ENCODE data around the gene GJD2. TPM values are rescaled to one million over a fixed set of nuclear protein-coding genes. Genes with fewer than 3 reads are reported as not detected.

The GJD2 gene
- polyA plus RNA-seq (ENCODE audit: insufficient read depth in 1 of 5, insufficient read length in 5 of 5, low replicate concordance in 1 of 5): under 1 TPM in 1 of 5 donors, not detected in 4; 0.19 TPM
- long read RNA-seq, donor 1: 0 reads
- long read RNA-seq, donor 2: 0 reads
- long read RNA-seq, donor 3: 0 reads
- long read RNA-seq, donor 4: 0 reads
- long read RNA-seq, donor 5: 0 reads
- long read RNA-seq, donor 6: 0 reads
- long read RNA-seq, donor 7: 0 reads
- long read RNA-seq, donor 8: 0 reads

DNA sequence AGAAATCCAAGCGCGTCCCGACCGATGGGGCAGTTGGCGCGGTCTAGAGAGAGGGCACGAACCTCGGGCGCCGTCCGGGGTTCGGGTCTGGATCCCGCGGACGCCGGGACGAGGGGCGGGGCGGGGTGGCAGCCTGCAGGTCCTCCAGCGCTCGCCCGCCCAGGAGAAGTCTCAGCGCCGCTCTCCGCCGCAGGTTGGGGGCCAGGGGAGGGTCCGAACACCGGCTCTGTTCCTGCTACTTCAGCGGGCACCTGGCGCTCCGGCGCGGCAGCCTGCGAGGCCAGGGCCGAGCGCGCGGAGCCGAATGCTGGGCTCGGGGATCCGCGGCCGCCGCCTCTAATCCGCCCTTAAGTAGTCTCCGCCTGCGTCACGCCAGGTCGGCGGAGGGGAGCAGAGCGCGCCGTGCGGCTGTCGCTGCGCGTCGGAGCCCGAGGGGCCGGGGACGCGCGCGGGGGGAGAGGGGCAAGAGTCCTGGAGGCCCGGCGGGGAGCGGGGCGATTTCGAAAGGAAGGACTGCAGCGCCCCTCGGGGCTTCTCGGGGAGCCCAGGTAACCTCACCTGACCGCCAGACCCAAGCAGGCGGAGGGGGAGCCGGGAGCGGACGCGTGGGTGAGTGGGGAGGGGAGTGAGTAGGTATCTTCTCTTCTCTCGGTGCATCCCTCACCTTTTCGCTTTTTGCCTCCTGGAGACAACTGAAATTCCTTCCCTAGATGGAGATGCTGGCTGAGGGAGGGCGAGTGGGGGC lies at the start of gene GJD2:
Gene GJD2, minus strand, starts transcription at position 325 of the 745 bp plus-strand sequence. CDS start 510 bp downstream, outside the sequence.
- no peak for DNase-seq

DNA sequence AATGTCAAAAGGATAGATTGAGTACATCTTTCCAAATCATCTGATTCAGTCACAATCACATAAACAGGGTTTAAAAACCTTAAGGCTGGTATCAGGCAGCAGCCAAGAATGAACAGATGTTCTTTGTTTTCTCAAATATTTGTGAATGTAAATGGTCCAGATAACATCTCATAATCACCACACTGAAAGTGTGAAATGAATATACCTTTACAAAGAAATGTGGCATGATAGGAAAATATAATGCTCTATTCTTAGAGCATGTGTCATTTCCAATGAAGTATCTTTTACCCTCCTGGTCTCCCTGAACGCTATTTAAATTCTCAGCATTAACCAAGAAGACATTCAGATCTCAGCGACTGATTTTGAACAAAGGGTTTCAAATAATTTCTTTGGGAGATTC lies 49.3 kb upstream of the GJD2 start:
- DNase-seq: no peak

DNA sequence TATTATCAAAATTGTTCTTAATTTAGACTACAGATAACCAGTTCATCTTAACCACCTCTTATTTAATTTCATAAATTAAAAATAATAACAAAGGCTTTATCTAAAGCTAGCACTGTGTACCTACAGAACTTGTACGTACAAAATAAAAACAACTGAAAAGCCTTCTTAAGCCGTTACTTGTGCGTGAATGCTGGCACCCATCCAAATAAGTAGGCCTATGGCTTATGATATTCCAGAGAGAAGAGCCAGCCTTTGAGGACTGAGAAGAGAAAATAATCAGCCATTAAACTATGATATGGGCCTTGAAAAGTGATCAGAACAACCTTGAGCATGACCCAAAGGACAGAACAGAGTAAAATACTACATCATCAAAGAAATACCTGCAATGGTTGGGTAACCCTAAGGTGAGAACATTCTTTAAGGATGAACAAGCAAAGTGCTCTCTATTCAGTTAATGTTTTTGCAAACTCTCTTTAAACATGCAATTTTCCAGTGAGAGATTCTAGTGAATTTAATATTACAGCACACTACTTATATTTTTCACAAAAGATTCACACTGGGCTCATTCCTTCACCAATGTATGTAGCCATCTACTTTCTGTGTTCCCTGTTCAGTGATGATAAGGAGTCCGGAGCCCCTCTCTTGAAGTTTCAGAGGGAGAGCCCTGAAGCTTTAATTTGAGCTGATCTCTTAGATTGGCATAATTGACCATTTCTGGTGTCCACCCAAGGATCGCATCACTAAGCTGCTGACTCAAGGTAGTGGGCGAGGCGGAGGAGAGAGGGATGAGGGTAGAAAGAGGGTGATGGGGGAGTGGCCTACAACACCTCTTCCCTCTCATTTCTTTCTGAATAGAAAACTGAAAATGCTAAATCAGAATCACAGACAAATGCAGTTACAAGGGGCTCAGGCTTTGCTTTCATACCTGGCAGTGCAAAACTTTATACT lies 48.3 kb upstream of the GJD2 start:
- no peak for DNase-seq

DNA sequence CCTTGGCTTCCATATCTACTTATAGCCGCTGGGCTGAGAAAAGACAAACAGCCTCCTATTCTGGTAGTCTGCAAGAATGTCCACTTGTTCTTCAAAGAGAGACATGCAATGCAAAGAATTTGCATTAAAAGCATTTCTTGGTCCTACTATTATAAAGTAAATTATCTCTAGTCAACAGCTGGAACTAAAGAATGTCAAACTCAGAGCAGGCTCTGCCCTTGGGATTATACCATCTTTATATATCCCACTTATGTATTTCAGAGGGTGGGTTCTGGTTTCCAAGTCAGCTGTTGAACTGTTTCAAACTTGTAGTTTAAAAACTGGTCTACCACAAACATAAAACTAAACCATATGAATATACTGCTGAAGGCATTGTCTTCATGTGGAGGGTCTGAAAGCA lies 47.6 kb upstream of the GJD2 start:
- no peak for DNase-seq

DNA sequence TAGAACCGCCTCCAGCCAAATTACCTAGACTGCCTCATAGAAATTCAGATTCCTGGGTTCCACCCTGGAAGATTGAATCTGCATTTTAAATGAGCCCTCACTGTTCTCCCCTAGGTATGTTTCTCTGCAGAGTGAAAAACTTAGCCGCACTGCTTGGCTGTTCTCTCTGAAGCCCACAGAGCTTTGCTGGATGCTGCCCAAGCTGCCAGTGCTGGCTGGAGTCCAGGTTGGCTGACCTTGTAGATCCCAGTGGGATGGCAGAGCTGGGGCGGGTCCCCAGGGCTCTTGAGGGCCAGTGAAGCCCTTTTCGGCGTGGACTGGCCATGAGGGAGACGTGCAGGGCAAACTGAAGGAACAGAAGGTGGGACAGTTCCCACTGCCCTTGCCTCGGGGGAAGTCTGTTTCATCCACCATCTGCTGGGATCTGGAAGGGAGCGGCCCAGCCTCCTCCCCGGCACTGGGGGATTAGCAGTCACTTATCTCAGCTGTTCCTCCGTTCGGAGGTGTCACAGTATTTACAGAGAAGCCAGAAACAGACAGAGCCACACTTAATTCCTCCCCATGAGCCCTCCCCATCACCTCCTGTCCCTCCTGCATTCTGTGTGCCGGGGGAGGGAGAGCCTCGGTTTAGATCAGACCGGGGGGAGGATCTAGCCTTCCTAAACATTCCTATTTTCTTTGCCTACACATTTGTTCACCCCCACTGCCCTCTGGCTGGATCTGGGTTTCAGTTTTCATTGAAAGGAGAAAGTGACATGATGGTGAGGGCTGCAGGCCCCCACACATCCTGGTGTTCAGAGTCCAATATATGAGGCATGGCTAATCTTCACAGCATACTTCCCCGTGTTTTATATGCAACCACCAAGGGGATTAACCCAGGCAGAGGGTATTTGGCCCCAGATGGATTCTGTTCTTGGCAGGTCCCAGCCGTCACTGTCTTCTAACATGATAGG lies 44.6 kb upstream of the GJD2 start:
- peak; percentile 26 to 30 for DNase-seq

DNA sequence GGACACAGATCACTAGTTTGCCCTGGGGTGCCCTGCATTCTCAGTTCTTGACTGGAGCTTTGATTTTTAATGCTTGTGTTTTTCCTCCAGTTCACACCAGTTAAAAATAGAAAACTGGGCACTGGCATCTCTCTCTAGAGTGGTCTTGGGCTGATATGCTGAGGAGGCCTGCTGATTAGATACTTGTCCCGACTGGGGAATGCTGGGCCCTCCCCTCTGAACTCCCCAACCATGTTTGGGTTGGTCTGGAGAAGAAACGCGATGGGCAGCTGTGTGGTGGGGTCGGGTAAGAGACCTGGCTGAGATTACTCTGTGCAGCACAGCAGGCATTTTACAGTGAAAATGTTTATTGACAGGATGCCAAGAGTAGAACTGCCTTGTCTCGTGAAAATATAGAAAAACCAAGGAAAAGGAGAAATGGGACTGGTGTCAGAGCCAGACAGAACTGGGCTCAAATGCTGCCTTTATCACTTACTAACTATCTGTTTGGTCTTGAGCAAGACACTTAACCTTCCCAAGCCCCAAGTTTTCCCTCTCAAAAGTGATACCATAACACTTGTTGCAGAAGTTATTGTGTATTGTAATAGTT lies 42.1 kb upstream of the GJD2 start:
- no peak for DNase-seq

DNA sequence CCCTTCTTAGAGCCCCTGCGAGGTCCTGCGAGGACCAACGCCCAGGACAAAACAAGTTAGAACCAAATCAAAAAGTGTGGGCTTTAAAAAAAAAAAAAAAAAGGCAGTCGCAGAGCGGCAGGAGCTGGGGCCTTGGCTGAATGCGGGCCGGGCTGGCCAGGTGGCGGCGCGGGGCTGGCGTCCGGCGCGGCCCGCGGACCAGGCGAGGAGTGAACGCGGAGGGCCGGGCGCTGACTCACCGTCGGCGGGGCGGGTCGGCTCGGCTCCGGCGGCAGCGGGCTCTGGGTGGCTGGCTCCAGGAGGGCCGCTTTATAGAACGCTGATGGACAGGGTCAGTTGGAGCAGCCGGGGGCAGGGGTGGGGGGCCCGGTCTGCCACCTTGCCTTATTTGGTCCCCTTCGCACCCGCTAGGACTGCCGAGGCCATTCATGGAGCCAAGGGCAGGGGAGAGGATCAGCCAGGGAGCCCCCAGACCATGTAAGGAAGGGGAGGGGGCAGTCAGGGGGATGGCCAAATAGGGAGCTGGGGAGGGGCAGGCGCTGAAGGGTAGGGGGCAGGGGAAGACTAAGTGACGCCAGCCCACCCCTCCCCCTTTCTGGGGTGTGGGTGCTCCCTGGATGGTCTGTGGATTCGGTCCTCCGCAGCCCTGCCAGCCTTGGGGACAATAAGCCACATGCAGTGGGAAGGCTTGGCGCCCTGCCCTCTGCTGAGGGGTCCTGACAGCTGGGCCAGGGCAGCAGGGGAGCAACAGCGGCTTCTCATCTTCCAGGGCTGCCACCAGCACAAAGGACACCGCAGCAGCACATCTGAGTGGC lies 40.7 kb upstream of the GJD2 start, which contains the start of gene ACTC1:
Gene ACTC1, minus strand, starts transcription at position 283 of the 815 bp plus-strand sequence. CDS start 741 bp downstream, outside the sequence.
- DNase-seq: no peak

DNA sequence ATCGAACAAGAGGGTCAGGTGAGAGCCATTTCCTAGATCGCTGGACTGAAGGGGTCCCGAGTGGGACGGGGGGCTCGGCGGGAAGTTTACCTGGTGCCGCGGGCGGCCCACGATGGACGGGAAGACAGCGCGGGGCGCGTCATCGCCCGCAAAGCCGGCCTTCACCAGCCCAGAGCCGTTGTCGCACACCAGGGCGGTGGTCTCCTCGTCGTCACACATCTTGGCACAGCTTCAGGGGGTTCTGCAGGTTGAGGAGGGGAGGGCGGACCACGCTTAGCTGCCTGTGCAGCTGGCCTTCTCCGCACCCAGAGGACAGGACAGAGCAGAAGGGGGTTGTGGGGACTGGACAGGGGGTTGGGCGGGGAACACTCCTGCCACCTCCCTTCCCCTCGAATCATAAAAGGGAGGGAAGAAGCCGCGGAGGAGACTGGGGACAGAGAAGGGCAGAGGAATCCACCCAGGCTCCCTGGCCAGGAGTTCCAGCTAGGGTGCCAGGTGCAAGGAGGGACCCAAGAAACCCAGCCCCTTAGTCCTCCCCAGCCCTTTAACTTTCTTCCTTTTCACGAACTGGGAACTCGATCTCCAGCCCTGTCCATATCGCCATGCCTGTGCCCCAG lies 39.9 kb upstream of the GJD2 start:
- no peak for DNase-seq

DNA sequence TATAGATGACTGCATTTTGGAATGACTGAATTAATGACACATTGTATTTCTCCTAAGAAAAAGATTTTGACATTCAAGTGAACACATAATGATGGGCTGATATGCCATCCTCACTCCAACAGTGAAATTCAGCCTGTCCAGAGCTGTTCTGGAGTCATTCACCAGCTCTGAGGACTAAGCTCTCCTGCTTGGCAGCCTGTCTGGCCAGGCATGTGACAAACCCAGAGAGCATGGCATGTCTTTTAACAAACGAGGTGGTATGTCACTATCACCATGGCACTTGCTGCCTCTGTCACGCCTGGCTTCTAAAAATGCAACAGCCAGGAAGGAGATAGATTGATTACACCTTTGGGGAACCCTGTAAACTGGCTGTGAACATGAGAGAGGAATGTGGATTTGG lies 39.1 kb upstream of the GJD2 start:
- no peak for DNase-seq

DNA sequence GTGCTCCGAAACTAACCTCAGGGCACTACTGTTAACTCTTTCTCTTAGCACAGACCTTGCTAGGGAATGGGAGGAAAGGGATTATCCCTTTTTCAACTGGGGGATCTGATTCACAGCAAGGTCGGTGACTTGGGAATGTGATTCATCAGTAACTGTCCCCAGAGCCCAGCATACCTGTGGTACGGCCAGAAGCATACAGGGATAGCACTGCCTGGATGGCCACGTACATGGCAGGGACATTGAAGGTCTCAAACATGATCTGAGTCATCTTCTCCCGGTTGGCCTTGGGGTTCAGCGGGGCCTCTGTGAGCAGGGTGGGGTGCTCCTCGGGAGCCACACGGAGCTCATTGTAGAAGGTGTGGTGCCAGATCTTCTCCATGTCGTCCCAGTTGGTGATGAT lies 38.3 kb upstream of the GJD2 start:
- no peak for DNase-seq

DNA sequence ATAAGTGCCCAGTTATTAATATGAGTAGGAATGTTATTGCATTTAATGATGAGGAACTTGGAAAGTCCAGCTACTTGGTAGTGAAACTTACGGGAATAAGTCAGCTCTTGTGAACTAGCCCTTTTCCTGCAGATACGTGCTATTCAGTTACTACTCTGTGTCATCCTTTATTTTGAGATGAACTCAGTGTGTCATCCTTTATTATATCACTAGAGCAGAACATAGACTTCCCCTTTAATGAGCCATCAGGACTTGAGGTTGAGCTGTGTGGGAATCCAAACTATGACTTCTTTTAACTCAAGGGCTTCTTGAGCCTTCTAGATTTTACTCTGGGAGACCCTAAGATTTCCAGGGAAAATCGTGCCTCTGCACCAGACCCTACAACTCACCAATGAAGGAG lies 36.9 kb upstream of the GJD2 start:
- DNase-seq: no peak

DNA sequence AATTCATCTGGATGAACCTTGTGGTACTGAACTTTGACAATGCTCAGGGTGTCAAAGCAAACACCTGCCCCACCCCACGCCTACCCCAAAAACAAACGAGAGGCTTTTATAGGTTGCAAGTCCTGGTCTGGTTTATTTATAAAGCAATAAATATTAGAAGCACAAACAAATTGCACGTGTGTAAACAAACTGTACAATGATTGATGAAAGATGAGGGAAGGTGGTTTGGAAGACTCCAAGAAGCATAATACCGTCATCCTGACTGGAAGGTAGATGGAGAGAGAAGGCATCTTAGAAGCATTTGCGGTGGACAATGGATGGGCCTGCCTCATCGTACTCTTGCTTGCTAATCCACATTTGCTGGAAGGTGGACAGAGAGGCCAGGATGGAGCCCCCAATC lies 35.3 kb upstream of the GJD2 start:
- no peak for DNase-seq

DNA sequence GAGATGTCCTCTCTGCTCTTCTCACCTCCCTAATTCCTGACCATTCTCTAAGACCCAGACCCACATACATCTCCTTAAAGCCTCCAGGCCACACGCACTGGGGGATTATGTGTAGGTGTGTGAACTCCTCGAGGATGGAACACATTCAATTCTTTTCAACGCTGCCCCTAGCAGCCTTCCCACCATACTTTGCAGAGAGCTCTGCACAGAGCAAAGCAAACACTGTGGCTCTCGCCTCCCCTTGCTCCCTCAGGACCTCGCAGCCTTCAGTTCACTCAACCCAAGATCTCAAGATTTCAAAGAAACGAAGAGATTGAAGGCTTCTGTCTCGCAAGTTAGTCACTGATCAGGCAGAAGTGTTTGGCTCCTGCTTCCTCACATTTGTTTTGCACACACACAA lies 34.5 kb upstream of the GJD2 start:
- no peak for DNase-seq

DNA sequence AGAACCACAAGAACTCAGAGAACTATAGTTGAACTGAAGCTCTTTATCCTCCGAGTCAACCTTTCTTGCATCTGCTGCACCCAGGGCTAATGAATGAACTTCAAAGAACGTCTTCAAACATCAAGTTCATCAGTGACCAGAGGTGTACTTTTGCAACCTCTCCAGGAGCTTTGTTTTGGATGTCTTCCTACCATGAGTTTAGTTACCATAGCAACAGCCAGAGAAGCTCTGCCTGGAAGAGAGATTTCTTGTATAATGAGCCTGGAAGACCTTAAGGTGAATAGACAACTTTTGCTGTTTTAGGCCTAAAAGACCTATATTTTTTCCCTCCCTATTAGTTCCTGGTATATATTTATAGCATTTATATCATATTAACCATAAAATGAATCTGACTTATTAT lies 31.4 kb upstream of the GJD2 start:
- no peak for DNase-seq

DNA sequence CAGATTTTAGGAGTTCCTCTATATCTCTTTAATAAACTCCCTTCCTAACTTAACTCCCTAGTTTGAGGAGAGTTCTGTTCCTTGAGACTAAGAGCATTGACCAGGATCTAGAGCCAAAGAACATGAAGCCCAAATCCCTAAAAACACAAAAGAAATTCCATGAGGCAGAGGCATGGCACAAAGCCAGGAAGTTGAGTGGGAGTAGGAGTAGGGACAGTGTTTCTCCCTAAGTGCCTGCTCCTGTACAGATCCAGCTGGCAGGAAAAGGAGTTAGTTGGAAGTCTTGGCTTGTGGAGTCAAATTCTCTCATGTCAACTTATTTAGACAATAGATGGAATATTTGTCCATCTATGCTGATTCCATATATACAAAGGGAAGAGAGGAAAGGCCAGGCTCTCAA lies 29.2 kb upstream of the GJD2 start:
- DNase-seq: no peak

DNA sequence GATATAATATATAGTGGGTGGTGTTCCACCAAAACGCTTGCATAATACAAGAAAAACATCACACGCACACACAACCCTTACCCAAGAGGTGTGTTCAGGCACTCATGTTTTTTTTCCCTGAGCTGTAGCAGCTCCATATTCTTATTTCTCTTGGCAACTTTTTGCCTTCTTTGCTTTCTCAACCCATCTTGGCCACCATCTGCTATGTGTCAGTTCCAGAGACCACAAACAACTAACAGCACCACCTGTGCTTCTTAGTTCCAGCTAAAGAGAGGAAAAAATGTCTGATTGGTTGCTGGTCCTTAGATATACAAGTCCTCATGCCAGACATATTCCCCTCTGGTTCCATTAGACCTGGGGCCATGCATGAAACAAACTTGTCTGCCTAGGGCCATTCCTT lies 28.6 kb upstream of the GJD2 start:
- no peak for DNase-seq

DNA sequence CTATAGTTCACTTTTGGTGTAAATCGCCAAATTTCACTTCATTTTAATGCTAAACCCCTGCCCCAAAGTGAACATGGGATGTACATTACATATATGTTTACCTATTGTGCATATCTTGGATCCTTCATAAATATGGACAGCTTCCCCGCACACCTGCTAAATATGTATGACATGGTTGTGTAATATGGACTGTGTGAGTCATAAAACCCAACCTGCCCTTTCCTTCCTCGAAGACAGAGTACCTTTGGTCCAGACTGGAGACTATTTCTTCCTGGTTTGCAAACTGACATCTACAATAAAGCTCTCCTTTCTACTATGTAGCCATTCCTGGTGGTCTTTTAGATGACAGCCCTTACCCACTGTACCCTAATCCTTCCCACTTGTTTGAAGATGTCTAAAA lies 28.1 kb upstream of the GJD2 start:
- no peak for DNase-seq

DNA sequence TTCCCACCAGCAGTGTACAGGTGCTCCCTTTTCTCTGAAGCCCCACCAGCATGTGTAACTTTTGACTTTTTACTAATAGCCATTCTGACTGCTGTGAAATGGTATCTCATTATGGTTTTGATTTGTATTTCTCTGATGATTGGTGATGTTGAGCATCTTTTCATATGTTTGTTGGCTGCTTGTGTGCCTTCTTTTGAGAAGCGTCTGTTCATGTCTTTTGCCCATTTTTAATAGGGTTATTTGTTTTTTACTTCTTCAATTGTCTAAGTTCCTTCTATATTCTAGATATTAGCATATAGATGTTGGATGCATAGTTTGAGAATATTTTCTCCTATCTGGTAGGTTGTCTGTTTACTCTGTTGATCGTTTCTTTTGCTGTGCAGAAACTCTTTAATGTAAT lies 25.9 kb upstream of the GJD2 start:
- DNase-seq: no peak

DNA sequence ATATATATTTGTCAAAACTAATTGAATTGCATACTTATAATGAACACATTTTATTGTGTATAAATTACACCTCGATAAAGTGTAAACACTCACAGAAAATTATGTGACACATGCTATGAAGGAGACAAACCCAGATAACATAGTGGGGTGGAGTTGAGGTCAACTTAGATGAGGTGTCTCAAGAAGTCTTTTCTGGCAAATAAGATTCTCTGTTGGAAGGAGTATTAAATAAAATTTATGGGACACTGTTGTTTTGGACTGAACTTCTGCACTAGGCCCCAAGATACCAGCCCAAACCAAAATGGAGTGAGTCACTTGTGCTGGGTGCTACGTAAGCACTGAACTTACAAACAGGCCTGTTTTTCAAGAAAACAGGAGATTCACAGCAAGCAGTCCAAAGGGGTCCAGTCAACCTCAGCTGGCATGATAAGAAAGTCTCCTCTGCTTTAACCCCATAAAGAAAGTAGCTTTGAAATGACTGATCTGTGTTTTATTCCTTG lies 21.9 kb upstream of the GJD2 start:
- peak in 1 of 2 donors; percentile 30 for DNase-seq
